Measurements from ENCODE around the gene MICOS13. TPM values are rescaled to one million over a fixed set of nuclear protein-coding genes. Genes with fewer than 3 reads are reported as not detected.

The MICOS13 gene
- total and polyA plus RNA-seq, 4 donors: 26.6 to 184 (median 77.6) TPM

GRCh38 chr19:5642204-5642603 is 38.1 kb downstream of the MICOS13 start:
- Histone ChIP-seq H3K9me3 (ENCODE audit: control insufficient read depth in 4 of 4, insufficient read depth in 3 of 4, low read length in 3 of 4) (no peaks in the 10 kb centered on the region), H3K36me3 (ENCODE audit: control insufficient read depth in 4 of 4, insufficient read depth in 4 of 4, low read length in 4 of 4) (peaks cover 28 to 49% (median 38%) of the 10 kb centered on the region in 4 donors), H3K4me3 (no peak overlapping the region), H3K9ac (ENCODE audit: insufficient read depth in 1 of 2, low read length in 2 of 2) (no peak overlapping the region), H3K27ac (ENCODE audit: low read depth in 1 of 2, low read length in 1 of 2) (no peak overlapping the region), H3K27me3 (ENCODE audit: control insufficient read depth in 3 of 3, insufficient read depth in 3 of 3, low read length in 2 of 3) (no peaks in the 10 kb centered on the region), H3K4me1 (ENCODE audit: control insufficient read depth in 5 of 5, insufficient read depth in 5 of 5, low read length in 5 of 5) (peaks cover 0 to 4% (median 0%) of the 10 kb centered on the region in 5 donors)
- no peak for TF ChIP-seq CTCF (IDR thresholded peaks at IDR 0.05; ENCODE audit: control extremely low read depth, extremely low read depth)
- 88 to 89% methylated on average over 2 of the region's 2 CpGs for WGBS, 2 donors
- no peak for DNase-seq
- no peak for ATAC-seq (ENCODE audit: insufficient read depth, low FRiP score)

- H3K4me3 ChIP-seq: no peak overlapping the region
- TF ChIP-seq CTCF (IDR thresholded peaks at IDR 0.05; ENCODE audit: control extremely low read depth, extremely low read depth): no peak
- no peaks in the 10 kb centered on the region for H3K9me3 ChIP-seq (ENCODE audit: control insufficient read depth in 4 of 4, insufficient read depth in 3 of 4, low read length in 3 of 4)
- peaks cover 19 to 40% (median 30%) of the 10 kb centered on the region in 4 donors for H3K36me3 ChIP-seq (ENCODE audit: control insufficient read depth in 4 of 4, insufficient read depth in 4 of 4, low read length in 4 of 4)
- peaks cover 0 to 4% (median 1%) of the 10 kb centered on the region in 5 donors for H3K4me1 ChIP-seq (ENCODE audit: control insufficient read depth in 5 of 5, insufficient read depth in 5 of 5, low read length in 5 of 5)
- DNase-seq (no peak), ATAC-seq (ENCODE audit: insufficient read depth, low FRiP score) (no peak)
- H3K9ac ChIP-seq (ENCODE audit: insufficient read depth in 1 of 2, low read length in 2 of 2): no peak overlapping the region
- WGBS, 2 donors: 86 to 91% methylated on average over 4 of the region's 4 CpGs
- H3K27me3 ChIP-seq (ENCODE audit: control insufficient read depth in 3 of 3, insufficient read depth in 3 of 3, low read length in 2 of 3): no peaks in the 10 kb centered on the region
- H3K27ac ChIP-seq (ENCODE audit: low read depth in 1 of 2, low read length in 1 of 2): no peak overlapping the region
These were observed 39.1 kb downstream of the MICOS13 start for GRCh38 chr19:5641171-5641570.

- Histone ChIP-seq H3K9ac (ENCODE audit: insufficient read depth in 1 of 2, low read length in 2 of 2) (no peak overlapping the region), H3K4me3 (no peak overlapping the region), H3K27me3 (ENCODE audit: control insufficient read depth in 3 of 3, insufficient read depth in 3 of 3, low read length in 2 of 3) (no peaks in the 10 kb centered on the region), H3K36me3 (ENCODE audit: control insufficient read depth in 4 of 4, insufficient read depth in 4 of 4, low read length in 4 of 4) (peaks cover 10 to 23% (median 14%) of the 10 kb centered on the region in 4 donors), H3K9me3 (ENCODE audit: control insufficient read depth in 4 of 4, insufficient read depth in 3 of 4, low read length in 3 of 4) (no peaks in the 10 kb centered on the region), H3K4me1 (ENCODE audit: control insufficient read depth in 5 of 5, insufficient read depth in 5 of 5, low read length in 5 of 5) (peaks cover 0 to 9% (median 6%) of the 10 kb centered on the region in 5 donors), H3K27ac (ENCODE audit: low read depth in 1 of 2, low read length in 1 of 2) (no peak overlapping the region)
- DNase-seq (no peak), ATAC-seq (ENCODE audit: insufficient read depth, low FRiP score) (no peak)
- WGBS, 2 donors: 55 to 75% methylated on average over 1 of the region's 1 CpG
- no peak for TF ChIP-seq CTCF (IDR thresholded peaks at IDR 0.05; ENCODE audit: control extremely low read depth, extremely low read depth)
These were observed 42.3 kb downstream of the MICOS13 start for GRCh38 chr19:5637971-5638370.

GRCh38 chr19:5635427-5635826 is 44.9 kb downstream of the MICOS13 start:
- WGBS, 2 donors: 79 to 84% methylated on average over 6 of the region's 6 CpGs
- Histone ChIP-seq H3K9ac (ENCODE audit: insufficient read depth in 1 of 2, low read length in 2 of 2) (no peak overlapping the region), H3K27me3 (ENCODE audit: control insufficient read depth in 3 of 3, insufficient read depth in 3 of 3, low read length in 2 of 3) (peaks cover 0 to 2% (median 0%) of the 10 kb centered on the region in 3 donors), H3K27ac (ENCODE audit: low read depth in 1 of 2, low read length in 1 of 2) (no peak overlapping the region), H3K4me1 (ENCODE audit: control insufficient read depth in 5 of 5, insufficient read depth in 5 of 5, low read length in 5 of 5) (peaks cover 8 to 20% (median 19%) of the 10 kb centered on the region in 5 donors), H3K36me3 (ENCODE audit: control insufficient read depth in 4 of 4, insufficient read depth in 4 of 4, low read length in 4 of 4) (peaks cover 0 to 7% (median 3%) of the 10 kb centered on the region in 4 donors), H3K4me3 (no peak overlapping the region), H3K9me3 (ENCODE audit: control insufficient read depth in 4 of 4, insufficient read depth in 3 of 4, low read length in 3 of 4) (no peaks in the 10 kb centered on the region)
- no peak for DNase-seq
- TF ChIP-seq CTCF (IDR thresholded peaks at IDR 0.05; ENCODE audit: control extremely low read depth, extremely low read depth): no peak
- ATAC-seq (ENCODE audit: insufficient read depth, low FRiP score): no peak
